ENCODE measurements around the gene RPS19. TPM values are rescaled to one million over a fixed set of nuclear protein-coding genes. Genes with fewer than 3 reads are reported as not detected.

RPS19 gene
- total and polyA plus RNA-seq, 10 of the 15 experiments (the other 5 are each of a cell fraction or from before 2014, with no cell fraction given) = 2,615 to 5,578 (median 4,127) TPM

- TF ChIP-seq HSF1 (IDR thresholded peaks at IDR 0.05; ENCODE audit: low read depth, low read length) (no peak), CBX3 (IDR thresholded peaks at IDR 0.05; ENCODE audit: borderline replicate concordance, low read depth) (no peak), HDGF (IDR thresholded peaks at IDR 0.05) (peak; percentile 100), POLR2A (IDR thresholded peaks at IDR 0.05; ENCODE audit: low read depth, low read length) (peak; percentile 32; the same call in 1 of the 2 replicates), MXI1 (IDR thresholded peaks at IDR 0.05; ENCODE audit: low read depth, low read length) (peak; percentile 49; the same call in 1 of the 2 replicates), ATF7 (IDR thresholded peaks at IDR 0.05; ENCODE audit: low read depth) (peak; percentile 69), ZNF622 (IDR thresholded peaks at IDR 0.05) (no peak), ETV6 (conservative IDR thresholded peaks at IDR 0.05 in 1 of 2, IDR thresholded peaks at IDR 0.05 in 1 of 2; ENCODE audit: borderline replicate concordance in 1 of 2, low read depth in 1 of 2) (peak in 1 of 2 experiments; percentile 62; a peak in 1 of 4 replicates)
Measured at GRCh38 chr19:41886761-41887710, 27.0 kb downstream of the RPS19 start (continued).

Measured in GM12878 (cell line).